Uterus (tissue), 2 donors: Measurements from ENCODE around the gene ITPKC.

Source experiments
- CTCF ChIP-seq, 4 experiments: fragments of 200-600 bp in 2 of 4; fragments of 450-650 bp in 2 of 4; sonication (generic) in 2 of 4; IDR thresholded peaks; one replicate each; pipeline ENCODE4 v1.5.1; 2016 to 2019; ENCODE audit warnings: antibody characterized with exemption in 4 of 4, mild to moderate bottlenecking in 2 of 4, moderate library complexity in 1 of 4
- POLR2A ChIP-seq, 2 donors: fragments of 450-650 bp; IDR thresholded peaks; one replicate each; pipeline ENCODE4 v1.6.1; 2016; ENCODE audit warnings: antibody characterized with exemption in 2 of 2, mild to moderate bottlenecking in 1 of 2, moderate library complexity in 1 of 2

DNA sequence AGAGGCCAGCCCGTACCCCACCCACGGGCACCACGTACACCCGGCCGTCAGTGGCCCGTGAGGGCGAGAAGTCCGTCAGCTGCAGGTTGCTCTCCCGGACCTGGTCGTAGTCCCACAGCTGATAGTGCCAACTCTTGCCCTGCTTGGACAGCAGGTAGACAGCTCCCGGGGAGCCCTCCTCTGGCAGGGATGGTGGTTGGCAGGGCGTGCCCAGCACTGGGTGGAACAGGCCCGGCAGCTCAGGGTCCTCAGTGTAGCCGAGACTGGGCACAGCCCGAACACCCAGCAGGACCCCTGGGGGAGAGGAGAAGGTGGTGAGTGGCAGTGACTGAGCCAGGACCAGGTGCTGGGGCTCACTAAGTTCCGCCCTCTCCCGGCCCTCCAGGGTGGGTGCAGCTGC lies 25.6 kb downstream of the ITPKC start:
- TF ChIP-seq CTCF (IDR thresholded peaks at IDR 0.05) (no peak), POLR2A (IDR thresholded peaks at IDR 0.05) (no peak)
